Naive B cell (primary cell): Measurements from ENCODE around the gene ESR1. TPM values are rescaled to one million over a fixed set of nuclear protein-coding genes. Genes with fewer than 3 reads are reported as not detected.
"Not testable (repeated sequence)": the region's sequence is repeated elsewhere in the genome, so short reads cannot be mapped to it uniquely, and the experiment has no call there.

Experiments used
- ATAC-seq, 2 donors: fragments of 150-1000 bp; cut with Tn5 transposase; 2 replicates each; pipeline ENCODE4 v1.10.0; 2021; ENCODE audit warnings: low read depth in 2 of 2, mild to moderate bottlenecking in 2 of 2, moderate library complexity in 2 of 2
- DNase-seq: peaks from one replicate; pipeline ENCODE4 v3.0.0; 2022
- H3K27ac Mint-ChIP-seq, 6 donors: one replicate each; pipeline ENCODE4 v1.8.0; 2020 to 2022; ENCODE audit warnings: mild to moderate bottlenecking in 6 of 6, mixed read lengths in 6 of 6, moderate library complexity in 5 of 6, inconsistent platforms in 2 of 6
- H3K27me3 Mint-ChIP-seq, 3 donors: one replicate each; pipeline ENCODE4 v1.8.0; 2021 to 2022; ENCODE audit warnings: mixed read lengths in 3 of 3, mild to moderate bottlenecking in 1 of 3
- H3K36me3 Mint-ChIP-seq, 2 donors: one replicate each; pipeline ENCODE4 v1.8.0; 2020 to 2022; ENCODE audit warnings: mixed read lengths in 2 of 2, inconsistent platforms in 1 of 2, mild to moderate bottlenecking in 1 of 2
- H3K4me1 Mint-ChIP-seq, 3 donors: one replicate each; pipeline ENCODE4 v1.8.0; 2020 to 2022; ENCODE audit warnings: mixed read lengths in 3 of 3, inconsistent platforms in 1 of 3, mild to moderate bottlenecking in 1 of 3, moderate library complexity in 1 of 3
- H3K4me3 Mint-ChIP-seq, 8 donors: one replicate each; pipeline ENCODE4 v1.8.0; 2020 to 2022; ENCODE audit warnings: mild to moderate bottlenecking in 8 of 8, mixed read lengths in 8 of 8, moderate library complexity in 8 of 8, inconsistent platforms in 2 of 8
- H3K9me3 Mint-ChIP-seq, 7 donors: one replicate each; pipeline ENCODE4 v1.8.0; 2020 to 2022; ENCODE audit warnings: mixed read lengths in 7 of 7, mild to moderate bottlenecking in 5 of 7, inconsistent platforms in 2 of 7, moderate library complexity in 1 of 7
- polyA plus RNA-seq, 6 donors: library from polyadenylated mRNA; unstranded; fragments of 300-500 nt; fragmentation: Illumina TruSeq; gene quantifications; one replicate each; pipeline ENCODE4 v1.2.3, GENCODE V29; 2021; ENCODE audit warnings: low read depth in 6 of 6

The ESR1 gene
- polyA plus RNA-seq, 6 donors from 2014 or later: 0.06 to 0.26 (median 0.17) TPM; not detected in 2

- peaks cover 0 to 10% of the 10 kb centered on the region in 2 donors for H3K36me3 Mint-ChIP-seq
- ATAC-seq: no peak
- H3K9me3 Mint-ChIP-seq: peaks cover 0 to 12% (median 6%) of the 10 kb centered on the region in 7 donors
- DNase-seq: no peak
- H3K4me3 Mint-ChIP-seq: peak overlapping the region in 3 of 8 donors; percentile 9 to 29 (median 18)
- H3K27me3 Mint-ChIP-seq: no peaks in the 10 kb centered on the region
- H3K27ac Mint-ChIP-seq: no peak overlapping the region
- peaks cover 0 to 8% (median 0%) of the 10 kb centered on the region in 3 donors for H3K4me1 Mint-ChIP-seq
These were observed 218.8 kb downstream of the ESR1 start for GRCh38 chr6:152026291-152026690.

GRCh38 chr6:152026744-152027143, 219.3 kb downstream of the ESR1 start:
- not testable (repeated sequence) for H3K36me3 Mint-ChIP-seq, H3K27ac Mint-ChIP-seq, DNase-seq, H3K27me3 Mint-ChIP-seq, H3K4me1 Mint-ChIP-seq, ATAC-seq, H3K4me3 Mint-ChIP-seq
- H3K9me3 Mint-ChIP-seq: peaks cover 0 to 13% (median 6%) of the 10 kb centered on the region in 7 donors

- H3K4me1 Mint-ChIP-seq, H3K4me3 Mint-ChIP-seq, H3K27ac Mint-ChIP-seq, DNase-seq, ATAC-seq, H3K27me3 Mint-ChIP-seq, H3K36me3 Mint-ChIP-seq: not testable (repeated sequence)
- H3K9me3 Mint-ChIP-seq: peaks cover 0 to 17% (median 4%) of the 10 kb centered on the region in 7 donors
These were observed 226.3 kb downstream of the ESR1 start for GRCh38 chr6:152033765-152034164.

GRCh38 chr6:152034631-152035030, 227.1 kb downstream of the ESR1 start:
- no peak overlapping the region for H3K27ac Mint-ChIP-seq
- ATAC-seq (no peak), DNase-seq (no peak)
- no peaks in the 10 kb centered on the region for H3K4me1 Mint-ChIP-seq
- no peak overlapping the region for H3K4me3 Mint-ChIP-seq
- no peaks in the 10 kb centered on the region for H3K36me3 Mint-ChIP-seq
- peaks cover 0 to 18% (median 2%) of the 10 kb centered on the region in 7 donors for H3K9me3 Mint-ChIP-seq
- no peaks in the 10 kb centered on the region for H3K27me3 Mint-ChIP-seq

GRCh38 chr6:152046118-152046517, 238.6 kb downstream of the ESR1 start:
- DNase-seq (no peak), ATAC-seq (no peak)
- Mint-ChIP-seq H3K9me3 (peaks cover 0 to 10% (median 4%) of the 10 kb centered on the region in 7 donors), H3K4me3 (no peak overlapping the region), H3K36me3 (peaks cover 0 to 5% of the 10 kb centered on the region in 2 donors), H3K27me3 (no peaks in the 10 kb centered on the region), H3K4me1 (no peaks in the 10 kb centered on the region), H3K27ac (no peak overlapping the region)

- ATAC-seq (no peak), DNase-seq (no peak)
- no peaks in the 10 kb centered on the region for H3K27me3 Mint-ChIP-seq
- H3K9me3 Mint-ChIP-seq: no peaks in the 10 kb centered on the region
- no peak overlapping the region for H3K27ac Mint-ChIP-seq
- H3K4me3 Mint-ChIP-seq: no peak overlapping the region
- H3K36me3 Mint-ChIP-seq: no peaks in the 10 kb centered on the region
- H3K4me1 Mint-ChIP-seq: no peaks in the 10 kb centered on the region
These were observed 241.4 kb downstream of the ESR1 start for GRCh38 chr6:152048921-152049320.

GRCh38 chr6:152049502-152049901, 242.0 kb downstream of the ESR1 start:
- ATAC-seq (no peak), DNase-seq (no peak)
- no peak overlapping the region for H3K4me3 Mint-ChIP-seq
- no peaks in the 10 kb centered on the region for H3K27me3 Mint-ChIP-seq
- H3K36me3 Mint-ChIP-seq: no peaks in the 10 kb centered on the region
- H3K4me1 Mint-ChIP-seq: no peaks in the 10 kb centered on the region
- no peaks in the 10 kb centered on the region for H3K9me3 Mint-ChIP-seq
- no peak overlapping the region for H3K27ac Mint-ChIP-seq

- Mint-ChIP-seq H3K9me3 (peaks cover 0 to 3% (median 0%) of the 10 kb centered on the region in 7 donors), H3K27ac (no peak overlapping the region), H3K4me1 (no peaks in the 10 kb centered on the region), H3K36me3 (no peaks in the 10 kb centered on the region), H3K27me3 (no peaks in the 10 kb centered on the region), H3K4me3 (no peak overlapping the region)
- ATAC-seq: no peak
- DNase-seq: no peak
These were observed 243.1 kb downstream of the ESR1 start for GRCh38 chr6:152050451-152051195.

- no peak overlapping the region for H3K4me3 Mint-ChIP-seq
- no peaks in the 10 kb centered on the region for H3K4me1 Mint-ChIP-seq
- no peak for DNase-seq
- H3K27me3 Mint-ChIP-seq: no peaks in the 10 kb centered on the region
- peaks cover 0 to 4% (median 0%) of the 10 kb centered on the region in 7 donors for H3K9me3 Mint-ChIP-seq
- H3K27ac Mint-ChIP-seq: no peak overlapping the region
- no peak for ATAC-seq
- no peaks in the 10 kb centered on the region for H3K36me3 Mint-ChIP-seq
These were observed 244.6 kb downstream of the ESR1 start for GRCh38 chr6:152052061-152052460.

GRCh38 chr6:152053332-152053731, 245.8 kb downstream of the ESR1 start:
- no peak overlapping the region for H3K27ac Mint-ChIP-seq
- no peaks in the 10 kb centered on the region for H3K27me3 Mint-ChIP-seq
- no peaks in the 10 kb centered on the region for H3K36me3 Mint-ChIP-seq
- H3K4me3 Mint-ChIP-seq: no peak overlapping the region
- no peak for ATAC-seq
- no peak for DNase-seq
- peaks cover 0 to 4% (median 0%) of the 10 kb centered on the region in 7 donors for H3K9me3 Mint-ChIP-seq
- H3K4me1 Mint-ChIP-seq: no peaks in the 10 kb centered on the region

GRCh38 chr6:152054441-152054840, 247.0 kb downstream of the ESR1 start:
- no peak for DNase-seq
- no peak overlapping the region for H3K27ac Mint-ChIP-seq
- no peak for ATAC-seq
- H3K27me3 Mint-ChIP-seq: no peaks in the 10 kb centered on the region
- peaks cover 0 to 4% (median 0%) of the 10 kb centered on the region in 7 donors for H3K9me3 Mint-ChIP-seq
- H3K4me1 Mint-ChIP-seq: no peaks in the 10 kb centered on the region
- no peak overlapping the region for H3K4me3 Mint-ChIP-seq
- H3K36me3 Mint-ChIP-seq: no peaks in the 10 kb centered on the region

- H3K36me3 Mint-ChIP-seq: peaks cover 0 to 6% of the 10 kb centered on the region in 2 donors
- peaks cover 0 to 7% (median 0%) of the 10 kb centered on the region in 3 donors for H3K27me3 Mint-ChIP-seq
- no peaks in the 10 kb centered on the region for H3K4me1 Mint-ChIP-seq
- DNase-seq: no peak
- H3K27ac Mint-ChIP-seq: no peak overlapping the region
- no peak overlapping the region for H3K4me3 Mint-ChIP-seq
- peaks cover 0 to 8% (median 0%) of the 10 kb centered on the region in 7 donors for H3K9me3 Mint-ChIP-seq
- ATAC-seq: no peak
These were observed 248.0 kb downstream of the ESR1 start for GRCh38 chr6:152055517-152055916.

- Mint-ChIP-seq H3K27ac (no peak overlapping the region), H3K27me3 (peaks cover 0 to 7% (median 0%) of the 10 kb centered on the region in 3 donors), H3K4me3 (peak overlapping the region in 1 of 8 donors; percentile 31), H3K4me1 (no peaks in the 10 kb centered on the region), H3K9me3 (peaks cover 0 to 8% (median 0%) of the 10 kb centered on the region in 7 donors), H3K36me3 (peaks cover 0 to 7% of the 10 kb centered on the region in 2 donors)
- no peak for DNase-seq
- no peak for ATAC-seq
These were observed 250.5 kb downstream of the ESR1 start for GRCh38 chr6:152057832-152058498.

- peaks cover 0 to 8% (median 0%) of the 10 kb centered on the region in 7 donors for H3K9me3 Mint-ChIP-seq
- peaks cover 0 to 7% (median 0%) of the 10 kb centered on the region in 3 donors for H3K27me3 Mint-ChIP-seq
- DNase-seq (no peak), ATAC-seq (no peak)
- no peak overlapping the region for H3K4me3 Mint-ChIP-seq
- no peaks in the 10 kb centered on the region for H3K4me1 Mint-ChIP-seq
- no peak overlapping the region for H3K27ac Mint-ChIP-seq
- H3K36me3 Mint-ChIP-seq: peaks cover 0 to 7% of the 10 kb centered on the region in 2 donors
These were observed 252.4 kb downstream of the ESR1 start for GRCh38 chr6:152059909-152060308.
